COLO829 (cell line): ENCODE measurements around the gene ERVV-1.
"Not testable (repeated sequence)": the region's sequence is repeated elsewhere in the genome, so short reads cannot be mapped to it uniquely, and the experiment has no call there.

Source experiments
- DNase-seq: peaks from one replicate; pipeline ENCODE4 v3.0.0; 2012; ENCODE audit warnings: low spot score

The ERVV-1 gene, protein sequence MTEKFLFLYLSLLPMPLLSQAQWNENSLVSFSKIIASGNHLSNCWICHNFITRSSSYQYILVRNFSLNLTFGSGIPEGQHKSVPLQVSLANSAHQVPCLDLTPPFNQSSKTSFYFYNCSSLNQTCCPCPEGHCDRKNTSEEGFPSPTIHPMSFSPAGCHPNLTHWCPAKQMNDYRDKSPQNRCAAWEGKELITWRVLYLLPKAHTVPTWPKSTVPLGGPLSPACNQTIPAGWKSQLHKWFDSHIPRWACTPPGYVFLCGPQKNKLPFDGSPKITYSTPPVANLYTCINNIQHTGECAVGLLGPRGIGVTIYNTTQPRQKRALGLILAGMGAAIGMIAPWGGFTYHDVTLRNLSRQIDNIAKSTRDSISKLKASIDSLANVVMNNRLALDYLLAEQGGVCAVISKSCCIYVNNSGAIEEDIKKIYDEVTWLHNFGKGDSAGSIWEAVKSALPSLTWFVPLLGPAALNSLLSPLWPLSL

GRCh38 chr19:53013621-53014020 is at the start of gene ERVV-1:
Gene ERVV-1, plus strand, starts transcription at chr19:53013921. Its CDS starts 170 bp downstream, at chr19:53014091.
- no peak for DNase-seq

- no peak for DNase-seq
These were observed 45.9 kb upstream of the ERVV-1 start for GRCh38 chr19:52967772-52968171.

GRCh38 chr19:52981329-52981728 is 32.4 kb upstream of the ERVV-1 start:
- DNase-seq: no peak

DNA sequence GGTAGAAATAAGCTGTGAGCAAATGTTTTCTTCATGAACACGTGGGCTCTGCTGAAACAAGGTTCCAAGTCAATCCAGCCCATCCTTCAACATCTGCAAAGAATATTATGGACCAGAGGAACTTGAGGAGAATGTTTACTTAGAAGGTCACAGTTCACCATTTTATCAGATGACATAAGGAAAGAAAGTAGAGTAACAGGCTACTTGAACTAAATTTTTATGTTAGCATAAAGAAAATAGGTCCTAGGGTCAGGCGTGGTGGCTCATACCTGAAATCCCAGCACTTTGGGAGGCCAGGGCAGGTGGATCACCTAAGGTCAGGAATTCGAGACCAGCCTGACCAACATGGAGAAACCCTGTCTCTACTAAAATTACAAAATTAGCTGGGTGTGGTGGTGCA is 30.6 kb upstream of the ERVV-1 start:
- DNase-seq: not testable (repeated sequence)

GRCh38 chr19:52987221-52987620 is 26.5 kb upstream of the ERVV-1 start:
- no peak for DNase-seq

DNA sequence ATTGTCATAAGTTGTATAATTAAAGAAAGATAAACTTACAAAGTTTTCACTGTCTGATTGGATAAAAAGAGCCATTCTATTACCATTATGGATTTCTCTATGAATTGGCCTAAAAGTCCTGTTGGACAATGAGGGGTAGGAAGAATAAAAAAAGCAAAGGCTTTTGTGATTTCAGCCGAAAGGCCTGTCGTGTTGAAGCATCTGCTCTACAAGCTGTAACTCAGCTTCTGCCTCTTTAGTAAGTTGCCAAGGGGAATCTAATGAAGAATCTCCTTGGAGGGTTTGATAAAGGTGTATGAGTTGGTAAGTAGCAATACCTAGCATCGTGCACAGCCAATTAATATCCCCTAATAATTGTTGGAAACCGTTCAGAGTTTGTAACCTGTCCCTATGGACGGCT is 25.2 kb upstream of the ERVV-1 start:
- no peak for DNase-seq

- DNase-seq: no peak
These were observed 22.8 kb upstream of the ERVV-1 start for GRCh38 chr19:52990759-52991418.

DNA sequence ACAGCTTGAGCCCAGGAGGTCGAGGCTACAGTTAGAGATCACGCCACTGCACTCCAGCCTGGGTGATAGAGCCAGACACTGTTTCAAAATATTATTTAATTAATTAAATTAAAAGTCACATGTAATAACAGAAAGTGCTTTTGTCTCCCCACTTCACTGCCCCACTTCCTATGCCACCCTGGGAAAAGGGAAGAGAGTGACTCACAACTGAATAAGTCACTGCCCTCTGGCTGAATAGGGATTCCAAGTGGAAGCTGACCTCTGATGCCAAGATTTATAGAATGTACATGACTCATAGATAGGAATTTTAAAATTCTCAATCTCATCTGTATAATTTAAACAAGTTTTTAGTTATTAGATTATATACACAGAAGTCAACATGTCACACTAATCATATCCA is 22.2 kb upstream of the ERVV-1 start:
- peak; percentile 78 for DNase-seq

DNA sequence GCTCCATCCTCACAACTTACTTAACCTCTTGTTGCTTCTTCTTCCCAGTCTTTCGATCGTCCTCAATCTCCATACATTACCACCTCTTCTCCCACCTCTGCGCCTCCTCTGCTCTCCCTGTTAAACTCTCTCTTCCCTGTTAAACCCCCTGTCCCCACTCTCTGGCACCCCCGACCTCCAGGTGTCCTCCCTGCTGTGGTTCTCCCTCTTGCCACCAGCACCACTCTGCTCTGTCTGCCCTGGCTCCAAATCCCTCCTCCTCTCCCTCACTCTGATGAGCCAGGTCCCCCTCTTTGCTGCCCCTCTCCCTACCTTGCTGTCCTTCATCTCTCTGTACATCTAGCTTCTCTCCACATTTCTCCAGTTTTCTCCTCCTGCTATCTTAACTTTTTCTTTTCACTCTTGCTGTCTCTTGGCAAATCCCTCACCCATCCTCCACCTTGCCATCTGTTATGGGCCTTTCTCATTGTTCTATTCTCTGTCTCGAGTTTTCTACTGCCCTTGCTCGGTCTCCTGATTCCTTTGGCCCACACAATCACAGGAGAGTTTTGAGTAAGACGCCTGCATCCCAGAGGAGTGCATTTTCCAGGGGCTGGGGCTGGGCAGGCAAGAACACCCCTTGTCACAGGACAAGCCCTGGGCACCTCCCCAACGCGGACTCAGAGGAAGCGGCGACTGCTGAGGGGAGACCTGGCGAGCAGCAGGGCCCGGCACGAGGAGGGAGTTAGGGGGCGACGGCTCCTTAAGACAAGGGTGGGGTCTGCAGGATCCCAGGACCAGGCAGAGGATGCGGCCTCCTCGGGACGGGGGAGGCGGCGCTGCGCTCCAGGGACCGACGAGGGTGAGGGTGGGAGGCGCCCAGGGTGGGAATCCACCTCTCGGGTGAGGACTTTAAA is 21.4 kb upstream of the ERVV-1 start:
- no peak for DNase-seq

DNA sequence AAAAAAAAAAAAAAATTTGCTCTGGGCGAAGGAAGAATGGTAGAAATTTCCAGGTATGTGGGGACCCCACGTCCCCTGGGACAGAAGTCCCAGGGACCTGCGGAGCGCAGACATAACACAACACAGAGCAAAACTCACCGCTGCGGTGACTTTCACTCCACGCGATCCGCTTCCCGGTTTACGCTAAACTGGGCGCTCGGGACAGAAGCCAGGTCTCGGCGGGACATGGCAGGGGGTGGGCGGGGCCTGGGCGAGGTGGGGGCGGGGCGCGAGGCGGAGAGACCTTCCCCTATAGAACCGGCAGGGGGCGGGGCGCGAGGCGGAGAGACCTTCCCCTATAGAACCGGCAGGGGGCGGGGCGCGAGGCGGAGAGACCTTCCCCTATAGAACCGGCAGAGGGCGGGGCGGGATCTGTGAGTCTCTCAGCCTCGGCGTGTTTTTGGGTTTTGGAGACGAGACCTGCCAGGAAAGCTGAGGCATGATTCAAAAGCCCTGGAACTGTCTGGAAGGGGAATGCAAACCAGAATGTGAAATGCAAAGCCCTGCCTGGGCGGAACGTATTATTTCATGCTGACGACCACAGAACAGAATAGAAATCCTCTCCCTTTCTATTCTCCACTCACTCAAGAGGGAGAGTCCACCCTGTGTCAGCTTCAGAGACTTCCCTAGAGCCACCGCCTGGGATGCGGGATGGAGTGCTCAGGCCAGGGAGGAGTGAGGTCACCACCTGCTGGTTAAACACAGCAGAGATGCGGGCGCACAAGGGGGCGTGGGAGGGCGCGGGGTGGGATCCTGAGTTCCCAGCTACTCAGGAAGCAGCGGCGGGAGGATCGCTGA is 20.2 kb upstream of the ERVV-1 start:
- no peak for DNase-seq

DNA sequence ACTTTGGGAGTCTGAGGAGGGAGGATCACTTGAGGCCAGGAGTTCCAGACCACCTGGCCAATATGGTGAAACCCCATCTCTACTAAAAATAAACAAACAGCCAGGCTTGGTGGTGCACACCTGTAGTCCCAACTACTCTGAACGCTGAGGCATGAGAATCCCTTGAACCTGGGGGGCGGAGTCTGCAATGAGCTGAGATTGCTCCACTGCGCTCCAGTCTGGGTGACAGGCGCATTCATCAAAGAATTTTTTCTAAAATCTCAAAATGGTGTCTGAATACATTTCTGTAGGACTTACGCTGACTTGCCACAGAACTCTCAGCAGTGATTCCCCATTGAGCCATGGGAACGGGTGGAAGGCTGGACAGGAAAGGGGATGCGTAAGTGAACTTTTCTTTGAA is 18.0 kb upstream of the ERVV-1 start:
- no peak for DNase-seq

- DNase-seq: no peak
These were observed 15.7 kb upstream of the ERVV-1 start for GRCh38 chr19:52997975-52998374.

DNA sequence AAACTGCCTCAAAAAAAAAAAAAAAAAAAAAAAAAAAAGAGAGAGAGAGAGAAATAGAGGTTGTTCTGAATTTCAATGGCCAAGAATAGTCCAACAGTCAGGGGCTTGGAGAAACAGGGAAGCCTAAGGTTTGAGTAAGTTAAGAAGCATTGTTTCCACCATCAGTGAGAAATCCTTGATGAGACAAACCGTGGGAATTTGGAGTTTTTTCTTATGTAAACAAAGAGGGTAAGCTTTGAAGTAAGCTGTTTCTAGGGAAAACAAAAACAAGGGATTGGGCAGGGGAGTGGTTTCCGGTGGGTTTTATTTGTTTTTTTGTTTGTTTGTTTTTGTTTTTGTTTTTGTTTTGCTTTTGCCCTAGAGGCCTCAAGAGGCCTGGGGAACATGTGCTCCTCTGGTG is 11.2 kb upstream of the ERVV-1 start:
- DNase-seq: no peak

DNA sequence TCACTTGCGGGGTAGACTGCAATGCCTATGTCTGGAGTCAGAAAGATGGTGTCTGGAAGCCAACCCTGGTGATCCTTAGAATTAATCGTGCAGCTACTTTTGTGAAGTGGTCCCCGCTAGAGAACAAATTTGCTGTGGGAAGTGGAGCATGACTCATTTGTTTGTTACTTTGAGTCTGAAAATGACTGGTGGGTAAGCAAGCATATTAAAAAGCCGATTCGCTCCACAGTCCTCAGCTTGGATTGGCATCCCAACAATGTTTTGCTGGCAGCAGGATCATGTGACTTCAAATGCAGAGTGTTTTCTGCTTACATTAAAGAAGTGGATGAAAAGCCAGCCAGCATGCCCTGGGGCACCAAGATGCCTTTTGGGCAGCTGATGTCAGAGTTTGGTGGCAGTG is 9.5 kb upstream of the ERVV-1 start:
- DNase-seq: no peak

GRCh38 chr19:53007200-53007599 is 6.5 kb upstream of the ERVV-1 start:
- no peak for DNase-seq

GRCh38 chr19:53007606-53008005 is 6.1 kb upstream of the ERVV-1 start:
- DNase-seq: no peak

GRCh38 chr19:53008061-53008778 is 5.5 kb upstream of the ERVV-1 start:
- DNase-seq: no peak

- no peak for DNase-seq
These were observed 3.2 kb upstream of the ERVV-1 start for GRCh38 chr19:53010494-53010893.

GRCh38 chr19:53012006-53012405 is 1.7 kb upstream of the ERVV-1 start:
- no peak for DNase-seq

DNA sequence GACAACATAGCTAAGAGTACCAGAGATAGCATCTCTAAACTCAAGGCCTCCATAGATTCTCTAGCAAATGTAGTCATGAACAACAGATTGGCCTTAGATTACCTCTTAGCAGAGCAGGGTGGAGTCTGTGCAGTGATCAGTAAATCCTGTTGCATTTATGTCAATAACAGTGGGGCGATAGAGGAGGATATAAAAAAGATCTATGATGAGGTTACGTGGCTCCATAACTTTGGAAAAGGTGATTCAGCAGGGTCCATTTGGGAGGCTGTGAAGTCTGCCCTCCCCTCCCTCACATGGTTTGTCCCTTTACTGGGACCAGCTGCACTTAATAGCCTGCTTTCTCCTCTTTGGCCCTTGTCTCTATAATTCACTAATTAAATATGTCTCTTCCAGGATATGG is 1.4 kb downstream of the ERVV-1 start:
- no peak for DNase-seq

- no peak for DNase-seq
These were observed 2.0 kb downstream of the ERVV-1 start for GRCh38 chr19:53015730-53016129.
